ENCODE data around the gene CFHR2.

Gene CFHR2

GRCh38 chr1:197003132-197003531, 59.6 kb downstream of the CFHR2 start:
- FAIRE-seq = no peak

GRCh38 chr1:197008861-197009260, 65.3 kb downstream of the CFHR2 start:
- FAIRE-seq = no peak
